ENCODE measurements around the gene ZFYVE26.

Gene ZFYVE26

DNA sequence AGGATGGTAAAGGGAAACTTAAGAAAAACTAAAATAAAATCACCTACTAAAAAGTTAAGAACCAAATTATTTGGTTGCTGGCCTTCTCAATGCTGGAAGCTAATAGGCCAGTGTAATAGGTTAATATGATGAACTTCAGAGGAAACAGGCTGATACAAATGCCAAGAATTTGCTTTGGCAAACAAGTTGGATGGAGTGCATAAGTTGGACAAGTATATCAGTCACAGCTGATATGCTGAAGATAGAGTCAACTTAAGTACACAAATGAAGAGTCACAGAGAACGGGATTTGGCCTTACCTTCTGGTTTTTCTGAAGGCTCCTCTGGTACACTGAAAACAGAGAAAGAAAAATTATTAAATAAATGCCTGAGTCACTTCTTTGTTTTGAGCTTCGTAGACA is 48.2 kb downstream of the ZFYVE26 start:
- TF ChIP-seq, protein P1, sequence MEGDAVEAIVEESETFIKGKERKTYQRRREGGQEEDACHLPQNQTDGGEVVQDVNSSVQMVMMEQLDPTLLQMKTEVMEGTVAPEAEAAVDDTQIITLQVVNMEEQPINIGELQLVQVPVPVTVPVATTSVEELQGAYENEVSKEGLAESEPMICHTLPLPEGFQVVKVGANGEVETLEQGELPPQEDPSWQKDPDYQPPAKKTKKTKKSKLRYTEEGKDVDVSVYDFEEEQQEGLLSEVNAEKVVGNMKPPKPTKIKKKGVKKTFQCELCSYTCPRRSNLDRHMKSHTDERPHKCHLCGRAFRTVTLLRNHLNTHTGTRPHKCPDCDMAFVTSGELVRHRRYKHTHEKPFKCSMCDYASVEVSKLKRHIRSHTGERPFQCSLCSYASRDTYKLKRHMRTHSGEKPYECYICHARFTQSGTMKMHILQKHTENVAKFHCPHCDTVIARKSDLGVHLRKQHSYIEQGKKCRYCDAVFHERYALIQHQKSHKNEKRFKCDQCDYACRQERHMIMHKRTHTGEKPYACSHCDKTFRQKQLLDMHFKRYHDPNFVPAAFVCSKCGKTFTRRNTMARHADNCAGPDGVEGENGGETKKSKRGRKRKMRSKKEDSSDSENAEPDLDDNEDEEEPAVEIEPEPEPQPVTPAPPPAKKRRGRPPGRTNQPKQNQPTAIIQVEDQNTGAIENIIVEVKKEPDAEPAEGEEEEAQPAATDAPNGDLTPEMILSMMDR (IDR thresholded peaks at IDR 0.05; ENCODE audit: low read depth, low read length, missing control alignments): no peak
- H3K4me3 ChIP-seq (ENCODE audit: low read depth, low read length): no peak overlapping the region
- no peak for DNase-seq (ENCODE audit: low read depth)

DNA sequence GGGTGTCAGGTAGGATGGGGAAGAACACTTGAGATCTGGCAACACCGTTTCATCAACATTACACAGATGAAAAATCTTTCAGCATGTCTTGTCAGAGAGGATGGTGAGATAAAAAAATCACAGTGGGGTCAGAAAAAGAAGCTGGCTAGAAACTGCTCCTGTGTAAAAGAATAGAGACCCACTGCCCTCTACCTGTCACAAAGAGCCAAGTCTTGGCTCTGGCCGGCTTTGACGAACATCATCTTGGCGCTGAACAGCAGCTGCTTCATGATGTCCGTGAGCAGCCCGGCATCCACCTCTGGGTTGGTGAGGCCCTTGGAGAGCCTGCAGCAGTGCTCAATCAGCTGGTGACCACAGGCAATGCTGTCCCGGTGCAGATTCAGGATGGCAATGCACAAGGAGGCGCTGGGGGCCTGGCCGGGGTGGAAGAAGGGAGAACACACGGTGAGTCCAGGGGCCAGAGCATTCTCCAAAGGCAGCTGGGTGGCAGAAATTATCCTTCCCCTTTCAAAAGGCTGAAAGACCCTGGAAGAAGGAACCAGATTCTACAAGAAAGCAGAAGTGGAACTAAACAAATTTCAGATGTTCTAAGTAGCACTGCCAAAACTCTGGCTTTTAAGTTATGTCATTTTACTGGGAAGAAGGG is 50.2 kb downstream of the ZFYVE26 start:
- H3K4me3 ChIP-seq (ENCODE audit: low read depth, low read length): no peak overlapping the region
- no peak for DNase-seq (ENCODE audit: low read depth)
- TF ChIP-seq, protein P1 (IDR thresholded peaks at IDR 0.05; ENCODE audit: low read depth, low read length, missing control alignments): no peak

DNA sequence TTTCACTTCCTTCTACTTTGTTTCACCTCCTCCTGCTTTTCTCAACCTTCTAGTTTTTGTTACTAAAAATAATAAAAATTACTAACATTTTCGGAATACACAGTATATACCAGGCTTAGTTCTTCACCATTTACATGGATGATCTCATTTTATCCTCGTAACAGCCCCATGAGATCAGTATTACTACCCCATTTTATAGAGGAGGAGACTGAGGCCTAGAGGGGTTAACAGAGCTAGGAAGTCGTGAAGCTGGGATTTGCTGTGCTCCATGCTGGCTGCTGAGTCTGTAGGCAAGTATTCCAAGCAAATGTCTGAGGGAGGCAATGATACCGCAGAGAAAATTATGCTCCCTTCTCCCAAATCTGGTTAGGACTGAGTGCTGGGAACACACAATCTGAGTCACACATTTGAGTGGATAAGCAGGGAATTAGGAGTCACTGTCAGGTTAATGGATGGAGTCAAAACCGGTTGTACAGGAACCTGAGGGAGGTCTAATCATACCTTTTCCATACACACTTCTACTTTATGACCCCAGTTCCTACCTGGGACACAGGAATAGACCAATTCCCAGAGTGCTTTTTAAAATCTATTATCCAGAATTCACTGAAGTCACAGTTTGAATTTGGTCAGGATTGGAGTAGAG is 51.1 kb downstream of the ZFYVE26 start:
- TF ChIP-seq, protein P1 (IDR thresholded peaks at IDR 0.05; ENCODE audit: low read depth, low read length, missing control alignments): no peak
- DNase-seq (ENCODE audit: low read depth): no peak
- no peak overlapping the region for H3K4me3 ChIP-seq (ENCODE audit: low read depth, low read length)

DNA sequence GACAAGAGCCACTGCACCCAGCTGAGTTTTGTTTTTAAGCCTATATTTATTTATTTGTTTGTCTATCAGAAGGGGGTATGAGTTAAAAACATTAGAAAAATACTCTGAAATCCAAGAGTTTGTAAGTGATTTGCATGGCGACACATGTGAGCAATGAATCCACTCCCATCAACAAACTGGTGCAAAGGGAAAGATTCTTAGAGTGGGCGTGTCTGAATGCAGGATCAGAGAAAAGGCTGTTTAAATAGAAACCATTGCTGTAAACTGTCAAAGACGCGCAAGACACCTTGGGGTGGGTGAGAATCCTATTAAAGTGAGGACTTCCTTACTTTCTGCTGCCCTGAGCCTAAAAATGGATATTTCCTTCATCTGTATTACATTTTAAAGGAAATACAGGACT is 51.9 kb downstream of the ZFYVE26 start:
- TF ChIP-seq, protein P1 (IDR thresholded peaks at IDR 0.05; ENCODE audit: low read depth, low read length, missing control alignments): no peak
- DNase-seq (ENCODE audit: low read depth): no peak
- H3K4me3 ChIP-seq (ENCODE audit: low read depth, low read length): no peak overlapping the region

DNA sequence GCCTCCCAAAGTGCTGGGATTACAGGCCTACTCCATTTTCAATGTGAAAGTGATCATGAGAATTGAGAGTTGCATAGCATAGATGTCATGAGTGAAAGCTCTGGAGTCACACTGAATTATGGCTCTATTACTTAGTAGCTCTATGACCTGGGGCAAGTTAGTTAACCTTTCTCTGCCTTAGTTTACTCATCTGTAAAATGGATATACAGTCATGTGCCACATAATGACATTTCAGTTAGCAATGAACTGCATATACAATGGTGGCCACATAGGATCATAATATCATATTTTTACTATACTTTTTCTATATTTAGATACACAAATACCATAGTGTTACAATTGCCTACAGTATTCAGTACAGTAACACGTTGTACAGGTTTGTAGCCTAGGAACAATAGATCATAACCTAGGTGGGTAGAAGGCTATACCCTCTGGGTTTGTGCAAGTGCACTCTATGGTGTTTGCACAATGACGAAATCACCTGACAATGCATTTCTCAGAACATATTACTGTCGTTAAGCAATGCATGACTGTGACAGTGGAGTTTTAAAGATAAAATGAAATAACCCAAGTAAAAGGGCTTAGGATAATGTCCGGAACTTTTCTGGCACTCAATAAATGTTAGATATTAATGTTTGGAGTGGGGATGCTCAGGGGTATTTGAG is 53.1 kb downstream of the ZFYVE26 start:
- TF ChIP-seq, protein P1 (IDR thresholded peaks at IDR 0.05; ENCODE audit: low read depth, low read length, missing control alignments): no peak
- no peak overlapping the region for H3K4me3 ChIP-seq (ENCODE audit: low read depth, low read length)
- no peak for DNase-seq (ENCODE audit: low read depth)

DNA sequence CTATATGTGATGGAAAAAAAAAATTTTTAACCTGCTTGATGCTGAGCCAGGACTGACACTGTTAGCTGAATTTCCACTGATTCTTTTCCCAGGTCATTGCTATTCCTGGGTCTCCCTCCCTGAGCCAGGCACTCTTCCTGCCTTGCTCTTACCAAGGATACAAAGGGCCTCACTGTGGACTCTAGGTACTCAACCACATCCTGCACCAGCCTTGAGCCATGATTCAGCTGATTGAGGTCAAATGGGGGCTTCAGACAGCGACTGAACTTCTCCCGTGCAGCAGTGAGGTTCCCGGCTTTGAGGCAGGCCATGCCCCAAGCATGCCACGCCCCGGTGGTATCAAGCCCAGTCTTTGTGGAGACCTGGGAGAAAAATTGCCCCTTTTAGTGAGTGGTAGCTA is 54.3 kb downstream of the ZFYVE26 start:
- no peak overlapping the region for H3K4me3 ChIP-seq (ENCODE audit: low read depth, low read length)
- TF ChIP-seq, protein P1 (IDR thresholded peaks at IDR 0.05; ENCODE audit: low read depth, low read length, missing control alignments): no peak
- no peak for DNase-seq (ENCODE audit: low read depth)

All from GM12864 (cell line).